SK-N-MC (cell line): ENCODE results near the gene TUFM.

Experiments used
- EZH2 ChIP-seq: fragments of 200-600 bp; sonication (generic); IDR thresholded peaks from one replicate; pipeline ENCODE4 v1.6.1; 2017; ENCODE audit warnings: antibody characterized with exemption
- POLR2AphosphoS5 ChIP-seq: IDR thresholded peaks from 2 replicates; pipeline ENCODE4 v1.6.1; 2012; ENCODE audit warnings: mild to moderate bottlenecking, low read depth, low read length, borderline replicate concordance

DNA sequence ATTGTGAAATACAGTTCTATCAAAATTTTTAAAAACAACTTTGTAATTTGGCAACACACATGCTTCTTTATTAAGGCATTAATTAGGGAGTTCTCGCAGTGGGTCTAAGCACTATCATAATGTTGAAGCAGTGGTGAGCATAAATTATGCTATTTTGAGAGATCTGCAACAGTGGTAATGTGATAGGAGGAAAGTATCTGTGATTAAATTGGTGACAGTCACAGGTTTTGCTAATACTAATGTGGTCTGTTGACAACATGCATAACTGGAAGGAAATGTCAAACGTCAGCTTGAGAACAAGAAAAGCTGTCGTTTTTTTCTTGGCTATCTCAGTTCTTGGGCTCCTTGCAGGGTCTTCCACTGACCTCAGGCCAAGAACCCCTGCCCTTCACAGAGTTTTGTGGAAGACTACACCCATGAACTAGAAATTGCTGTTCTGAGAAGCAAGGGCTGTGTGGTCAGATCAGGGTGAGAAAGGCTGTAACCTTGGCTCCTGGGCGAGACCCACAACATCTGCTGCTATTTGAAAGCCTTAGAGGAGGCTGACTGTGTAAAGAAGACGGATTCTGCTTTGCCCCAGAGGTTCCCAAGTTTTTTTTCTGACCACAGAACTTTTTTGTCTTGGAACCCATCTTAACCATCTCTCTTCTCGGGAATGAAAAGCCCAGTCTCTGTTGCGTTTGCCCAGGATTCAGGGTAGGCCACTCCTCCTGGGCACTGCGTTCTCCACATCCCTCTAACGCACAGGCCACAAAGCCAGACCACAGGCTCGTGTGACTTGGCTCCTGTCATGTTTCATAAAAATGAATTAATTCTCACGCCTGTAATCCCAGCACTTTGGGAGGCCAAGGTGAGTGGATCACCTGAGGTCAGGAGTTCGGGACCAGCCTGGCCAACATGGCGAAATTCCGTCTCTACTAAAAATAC, 46.1 kb upstream of the TUFM start:
- no peak for TF ChIP-seq EZH2
- no peak for TF ChIP-seq POLR2AphosphoS5
